A204.1 (cell line): ENCODE measurements around the gene ZSWIM5.
"Not testable (repeated sequence)": the region's sequence is repeated elsewhere in the genome, so short reads cannot be mapped to it uniquely, and the experiment has no call there.

Experiments used
- FAIRE-seq: peaks from 2 replicates; lab custom pipeline; 2012; peaks lifted over from hg19 to GRCh38; lab: Jason Lieb, UNC

Gene ZSWIM5

DNA sequence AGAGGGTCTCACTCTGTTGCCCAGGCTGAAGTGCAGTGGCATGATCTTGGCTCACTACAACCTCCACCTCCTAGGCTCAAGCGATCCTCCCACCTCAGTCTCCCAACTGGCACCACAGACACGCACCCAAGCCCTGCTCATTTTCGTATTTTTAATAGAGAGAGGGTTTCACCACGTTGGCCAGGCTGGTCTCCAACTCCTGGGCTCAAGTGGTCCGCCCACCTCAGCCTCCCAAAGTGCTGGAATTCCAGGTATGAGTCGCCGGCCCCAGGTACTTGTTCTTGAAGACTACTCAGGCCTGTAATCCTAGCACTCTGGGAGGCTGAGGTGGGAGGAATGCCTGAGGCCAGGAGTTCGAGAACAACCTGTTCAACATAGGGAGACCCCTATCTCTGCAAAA is 204.8 kb downstream of the ZSWIM5 start:
- FAIRE-seq = not testable (repeated sequence)

DNA sequence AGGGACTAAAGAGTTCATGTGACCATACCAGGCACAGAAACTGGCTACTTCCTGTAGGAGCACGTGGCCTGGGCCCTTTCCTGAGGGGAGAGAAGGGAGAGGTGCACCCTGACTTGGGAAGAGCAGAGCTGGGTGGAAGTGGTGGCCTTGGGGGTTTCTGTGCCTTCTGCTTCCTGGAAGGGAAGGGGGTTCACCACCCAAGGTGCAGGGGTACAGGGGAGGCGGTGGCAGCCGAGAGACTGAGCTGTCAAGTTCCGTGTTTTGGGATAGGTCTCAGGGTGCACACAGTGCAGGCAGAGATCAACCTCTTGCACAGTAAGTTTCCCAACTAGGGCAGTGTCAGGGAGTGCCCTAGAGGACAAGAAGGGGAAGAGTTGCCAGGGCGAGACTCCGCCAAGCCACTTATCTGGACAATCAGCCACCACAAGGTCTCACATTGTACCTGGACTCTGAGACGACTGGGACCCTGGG is 205.4 kb downstream of the ZSWIM5 start:
- no peak for FAIRE-seq

DNA sequence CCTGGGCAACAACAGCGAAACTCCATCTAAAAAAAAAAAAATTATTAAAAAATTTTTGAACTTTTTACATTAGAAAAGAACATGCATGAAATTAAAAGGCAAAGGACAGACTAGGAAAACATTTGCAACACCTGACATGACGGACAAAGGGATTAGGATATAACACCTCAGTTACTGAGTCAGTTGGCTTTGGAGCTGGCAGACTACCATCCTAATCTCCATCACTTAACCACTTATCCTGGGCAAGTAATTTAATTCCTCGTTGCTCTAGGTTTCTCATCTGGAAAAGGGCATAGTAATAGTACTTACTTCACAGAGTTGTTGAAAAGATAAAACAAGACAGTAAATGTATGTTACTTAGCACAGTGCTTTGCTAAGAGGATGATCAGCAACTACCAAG is 207.2 kb downstream of the ZSWIM5 start:
- no peak for FAIRE-seq

DNA sequence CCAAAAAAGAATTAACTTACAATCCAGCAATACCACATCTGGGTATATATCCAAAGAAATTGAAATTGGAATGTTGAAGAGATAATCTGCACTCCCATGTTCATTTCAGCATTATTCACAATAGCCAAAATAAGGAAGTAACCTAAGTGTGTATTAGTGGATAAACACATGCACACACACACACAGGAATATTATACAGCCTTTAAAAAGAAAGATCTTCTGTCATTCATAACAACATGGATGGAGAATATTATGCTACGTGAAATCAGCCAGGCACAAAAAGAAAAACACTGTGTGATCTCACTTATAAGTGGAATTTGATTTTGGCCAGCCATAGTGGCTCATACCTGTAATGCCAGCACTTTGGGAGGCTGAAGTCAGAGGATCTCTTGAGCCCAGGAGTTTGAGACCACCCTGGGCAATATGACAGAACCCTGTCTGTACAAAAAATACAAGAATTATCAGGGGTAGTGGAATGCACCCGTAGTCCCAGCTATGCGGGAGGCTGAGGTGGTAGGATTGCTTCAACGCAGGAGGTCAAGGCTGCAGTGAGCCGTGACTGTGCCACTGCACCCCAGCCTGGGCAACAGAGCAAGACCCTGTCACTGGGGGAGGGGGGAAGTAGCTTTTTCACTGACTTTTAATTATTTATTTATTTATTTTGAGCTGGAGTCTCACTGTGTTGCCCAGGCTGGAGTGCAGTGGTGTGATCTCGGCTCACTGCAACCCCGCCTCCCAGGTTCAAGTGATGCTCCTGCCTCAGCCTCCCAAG is 210.8 kb downstream of the ZSWIM5 start:
- FAIRE-seq = no peak

DNA sequence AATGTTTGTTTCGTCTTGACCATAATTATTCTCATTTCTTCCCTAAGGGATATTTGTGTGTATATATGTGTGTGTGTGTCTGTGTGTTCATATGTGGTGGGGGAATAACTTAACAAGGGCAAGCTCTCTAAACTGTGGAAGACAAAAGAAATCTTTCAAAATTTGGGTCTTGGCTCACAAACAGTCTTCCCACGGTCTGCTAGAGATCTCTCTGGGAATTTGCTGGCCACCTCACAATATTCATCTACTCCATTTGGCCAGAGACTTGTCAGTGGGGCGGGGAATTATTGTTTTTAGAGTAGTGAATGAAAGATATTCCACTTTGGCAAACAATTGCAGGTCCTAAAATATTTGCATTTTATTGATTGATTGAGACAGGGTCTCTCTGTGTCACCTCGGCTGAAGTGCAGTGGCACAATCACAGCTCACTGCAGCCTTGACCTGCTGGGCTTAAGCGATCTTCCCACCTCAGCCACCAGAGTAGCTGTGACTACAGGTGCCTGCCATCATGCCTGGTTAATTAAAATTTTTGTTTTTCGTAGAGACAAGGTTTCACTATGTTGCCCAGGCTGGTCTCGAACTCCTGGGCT is 212.0 kb downstream of the ZSWIM5 start:
- no peak for FAIRE-seq

DNA sequence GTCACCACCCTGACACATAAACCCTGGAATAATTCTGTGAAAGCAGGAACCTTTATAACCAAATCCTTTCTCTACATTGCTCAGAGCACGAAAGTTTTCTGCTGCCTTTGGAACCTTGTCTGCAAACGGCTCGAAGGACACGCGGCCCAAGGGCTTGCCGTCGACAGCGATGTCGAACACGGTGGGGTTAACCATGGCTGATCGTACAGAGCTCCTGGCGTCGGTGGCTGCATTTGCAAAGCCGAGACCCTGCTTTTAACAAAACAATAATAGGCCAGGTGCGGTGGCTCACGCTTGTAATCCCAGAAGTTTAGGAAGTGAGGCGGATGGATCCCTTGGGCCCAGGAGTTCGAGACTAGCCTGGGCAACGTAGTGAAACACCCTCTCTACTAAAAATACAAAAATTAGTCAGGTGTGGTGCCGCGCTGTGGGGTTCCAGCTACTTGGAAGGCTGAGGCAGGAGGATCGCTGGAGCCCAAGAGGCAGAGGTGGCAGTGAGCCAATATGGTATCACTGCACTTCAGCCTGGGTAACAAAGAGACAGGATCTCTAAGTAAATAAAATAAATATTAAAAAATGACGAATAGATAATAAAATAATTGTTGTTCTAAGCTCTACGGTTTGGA is 217.8 kb downstream of the ZSWIM5 start:
- no peak for FAIRE-seq

DNA sequence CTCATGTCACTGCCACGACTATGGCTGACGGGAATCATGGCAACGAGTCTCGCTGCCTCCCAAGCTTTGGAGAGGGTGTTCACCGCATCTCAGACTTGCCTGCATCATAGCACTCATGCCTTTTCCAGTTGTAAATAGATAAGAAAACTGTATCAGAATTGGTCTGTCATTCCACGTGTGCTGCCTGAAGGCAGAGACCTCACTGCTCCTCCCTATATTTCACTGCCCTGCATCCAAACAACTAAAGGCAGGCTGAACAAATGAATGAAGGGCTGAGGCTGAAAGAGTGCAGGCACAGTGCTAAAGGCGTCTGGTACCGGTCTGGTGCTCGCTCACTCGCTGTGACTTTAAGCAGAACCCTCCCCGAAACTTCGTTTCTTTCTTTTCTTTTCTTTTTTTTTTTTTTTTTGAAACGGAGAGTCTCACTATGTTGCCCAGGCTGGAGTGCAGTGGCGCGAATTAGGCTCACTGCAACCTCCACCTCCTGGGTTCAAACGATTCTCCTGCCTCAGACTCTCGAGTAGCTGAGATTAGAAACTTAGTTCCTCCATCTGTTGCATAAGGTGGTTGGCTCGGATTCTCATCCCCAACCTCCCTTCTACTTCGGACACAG is 220.6 kb downstream of the ZSWIM5 start:
- FAIRE-seq = no peak

DNA sequence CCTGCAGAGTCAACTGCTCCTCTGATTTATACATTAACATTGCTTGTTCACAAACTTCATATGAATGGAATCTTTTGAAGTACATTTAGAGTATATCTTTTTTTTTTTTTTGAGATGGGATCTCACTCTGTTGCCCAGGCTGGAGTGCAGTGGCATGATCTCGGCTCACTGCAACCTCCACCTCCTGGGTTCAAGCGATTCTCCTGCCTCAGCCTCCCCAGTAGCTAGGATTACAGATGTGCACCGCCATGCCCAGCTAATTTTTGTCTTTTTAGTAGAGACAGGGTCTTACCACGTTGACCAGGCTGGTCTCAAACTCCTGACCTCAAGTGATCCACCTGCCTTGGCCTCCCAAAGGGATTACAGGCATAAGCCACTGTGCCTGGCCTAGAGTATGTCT is 229.0 kb downstream of the ZSWIM5 start:
- FAIRE-seq = not testable (repeated sequence)

DNA sequence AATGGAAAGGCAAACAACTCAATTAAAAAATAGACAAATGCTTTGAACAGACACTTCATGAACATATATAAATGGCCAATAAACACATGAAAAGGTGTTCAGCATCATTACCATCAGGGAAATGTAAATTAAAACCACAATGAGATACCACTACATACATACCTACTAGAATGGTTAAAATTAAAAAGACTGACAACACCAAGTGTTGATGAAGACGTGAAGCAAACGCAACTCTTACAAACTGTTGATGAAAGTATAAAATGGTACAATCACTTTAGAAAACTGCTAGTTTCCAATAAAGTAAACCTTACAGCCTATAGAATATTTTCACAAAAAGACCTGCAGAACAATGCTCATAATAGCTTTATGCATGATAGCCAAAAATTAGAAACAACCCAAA is 230.2 kb downstream of the ZSWIM5 start:
- no peak for FAIRE-seq

DNA sequence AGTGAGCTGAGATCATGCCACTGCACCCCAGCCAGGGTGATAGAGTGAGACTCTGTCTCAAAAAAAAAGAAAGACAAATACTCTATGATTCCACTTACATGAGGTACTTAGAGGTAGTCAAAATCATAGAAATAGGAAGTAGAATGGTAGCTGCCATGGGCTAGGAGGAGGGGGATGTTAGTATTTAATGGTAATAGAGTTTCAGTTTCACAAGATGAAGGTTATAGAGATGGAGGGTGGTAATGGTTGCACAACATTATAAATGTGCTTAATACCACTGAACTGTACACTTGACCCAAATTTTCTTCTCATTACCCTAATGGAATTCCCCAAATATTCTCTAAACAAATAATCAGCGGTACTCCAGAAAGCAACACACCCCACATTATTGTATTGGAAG is 232.8 kb downstream of the ZSWIM5 start:
- FAIRE-seq = no peak

DNA sequence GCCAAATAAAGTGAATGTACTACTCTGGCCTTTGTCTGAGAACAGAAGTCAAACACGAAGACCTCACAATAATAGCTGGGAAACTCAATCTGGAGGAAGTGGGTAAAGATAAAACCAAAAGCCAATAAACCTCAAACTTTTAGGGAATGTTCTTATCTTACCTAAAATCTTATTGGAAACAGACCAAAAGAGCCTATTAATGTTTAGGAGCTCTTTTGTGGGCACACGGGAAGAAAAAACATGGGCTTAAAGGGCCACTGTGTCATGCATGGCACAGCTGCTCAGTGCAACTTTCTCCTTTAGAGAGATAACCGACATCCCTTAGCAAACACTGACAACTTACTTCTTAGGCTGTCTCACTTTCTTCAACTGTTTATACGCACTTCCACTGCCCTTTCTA is 236.1 kb downstream of the ZSWIM5 start:
- FAIRE-seq = no peak
